HepG2 (cell line): ENCODE data around the gene RIPOR1. TPM values are rescaled to one million over a fixed set of nuclear protein-coding genes. Genes with fewer than 3 reads are reported as not detected.

Experiments
- EED ChIP-seq: sonication (generic); formaldehyde crosslinking; IDR thresholded peaks from 2 replicates; pipeline ENCODE4 v1.5.0; 2020; ENCODE audit warnings: mild to moderate bottlenecking, missing genetic modification reagents
- EZH2 ChIP-seq: conservative IDR thresholded peaks from 2 replicates; pipeline ENCODE4 v1.6.1; 2012; ENCODE audit warnings: mild to moderate bottlenecking, low read depth, low read length, moderate library complexity
- GZF1 ChIP-seq: sonication (generic); formaldehyde crosslinking; IDR thresholded peaks from 2 replicates; pipeline ENCODE4 v1.5.1; 2020; ENCODE audit warnings: mild to moderate bottlenecking, missing genetic modification reagents
- HCFC1 ChIP-seq: fragments of 150-350 bp; IDR thresholded peaks from 2 replicates; pipeline ENCODE4 v1.6.1; 2014; ENCODE audit warnings: low read depth, low read length
- HES4 ChIP-seq: sonication (generic); formaldehyde crosslinking; IDR thresholded peaks from 2 replicates; pipeline ENCODE4 v1.9.0; 2021; ENCODE audit warnings: mild to moderate bottlenecking, missing genetic modification reagents, borderline replicate concordance
- KMT2B ChIP-seq: IDR thresholded peaks from 2 replicates; pipeline ENCODE4 v1.6.1; 2016; ENCODE audit warnings: missing genetic modification reagents, missing compliant biosample characterization
- NFIB ChIP-seq: sonication (generic); formaldehyde crosslinking; IDR thresholded peaks from 2 replicates; pipeline ENCODE4 v1.9.0; 2021; ENCODE audit warnings: missing genetic modification reagents, mild to moderate bottlenecking, borderline replicate concordance
- SIX4 ChIP-seq: sonication (generic); formaldehyde crosslinking; IDR thresholded peaks from 2 replicates; pipeline ENCODE4 v1.4.0; 2020; ENCODE audit warnings: missing genetic modification reagents
- SRY ChIP-seq: sonication (generic); formaldehyde crosslinking; IDR thresholded peaks from 2 replicates; pipeline ENCODE4 v1.8.0; 2022; ENCODE audit warnings: mild to moderate bottlenecking, missing genetic modification reagents
- STAG1 ChIP-seq: sonication (generic); formaldehyde crosslinking; IDR thresholded peaks from 2 replicates; pipeline ENCODE4 v1.4.0; 2020; ENCODE audit warnings: missing genetic modification reagents
- ZEB1 ChIP-seq: IDR thresholded peaks from 2 replicates; pipeline ENCODE4 v1.6.1; 2012; ENCODE audit warnings: mild to moderate bottlenecking, low read depth, inconsistent platforms; ENCODE audit not compliant: insufficient replicate concordance
- ZFAT ChIP-seq: sonication (generic); formaldehyde crosslinking; conservative IDR thresholded peaks from 2 replicates; pipeline ENCODE4 v1.8.1; 2023; ENCODE audit warnings: missing genetic modification reagents, inconsistent platforms
- ZNF101 ChIP-seq: sonication (generic); formaldehyde crosslinking; IDR thresholded peaks from 2 replicates; pipeline ENCODE4 v1.4.0; 2020; ENCODE audit warnings: mild to moderate bottlenecking, low read depth, missing genetic modification reagents, borderline replicate concordance
- ZNF20 ChIP-seq: sonication (generic); formaldehyde crosslinking; IDR thresholded peaks from 2 replicates; pipeline ENCODE4 v1.4.0; 2020; ENCODE audit warnings: mild to moderate bottlenecking, moderate library complexity, missing genetic modification reagents
- ZNF230 ChIP-seq: sonication (generic); formaldehyde crosslinking; IDR thresholded peaks from 2 replicates; pipeline ENCODE4 v1.4.0; 2020; ENCODE audit warnings: mild to moderate bottlenecking, missing genetic modification reagents
- ZNF446 ChIP-seq: sonication (generic); formaldehyde crosslinking; IDR thresholded peaks from 2 replicates; pipeline ENCODE4 v1.5.0; 2020; ENCODE audit warnings: mild to moderate bottlenecking, missing genetic modification reagents
- ZNF572 ChIP-seq: sonication (generic); formaldehyde crosslinking; IDR thresholded peaks from 2 replicates; pipeline ENCODE4 v1.5.1; 2020; ENCODE audit warnings: mild to moderate bottlenecking, missing genetic modification reagents
- ZNF780A ChIP-seq: sonication (generic); formaldehyde crosslinking; IDR thresholded peaks from 2 replicates; pipeline ENCODE4 v1.8.0; 2022; ENCODE audit warnings: mild to moderate bottlenecking, missing genetic modification reagents, moderate library complexity
- ZNF879 ChIP-seq: sonication (generic); formaldehyde crosslinking; IDR thresholded peaks from 2 replicates; pipeline ENCODE4 v1.8.1; 2023; ENCODE audit warnings: missing genetic modification reagents
- polyA plus RNA-seq, 8 experiments: library from polyadenylated mRNA; depleted of rRNA in 3 of 8; stranded (reverse) in 7 of 8; unstranded in 1 of 8; fragments of >200 nt; fragmentation: Illumina TruSeq in 4 of 8; extraction: Trizol in 4 of 8; gene quantifications; 2 replicates each; pipeline versions ENCODE4 v1.2.1 to v1.2.3, GENCODE V29; 2011 to 2016; ENCODE audit warnings: low read depth in 4 of 8, missing spikeins in 1 of 8, mixed read lengths in 1 of 8; ENCODE audit not compliant: insufficient read depth in 1 of 8
- total RNA-seq, 5 experiments: library from RNA; depleted of rRNA; stranded (reverse); fragments of >200 nt; fragmentation: Illumina TruSeq; extraction: Trizol; gene quantifications; 2 replicates each; pipeline ENCODE4 v1.2.3, GENCODE V29; 2016; ENCODE audit warnings: low read depth in 1 of 5
- TF ChIP-seq, protein P1 (sequence below): sonication (generic); formaldehyde crosslinking; IDR thresholded peaks from 2 replicates; pipeline ENCODE4 v1.8.1; 2022; ENCODE audit warnings: low read depth, mild to moderate bottlenecking, missing genetic modification reagents
- TF ChIP-seq, protein P2 (sequence below): sonication (generic); formaldehyde crosslinking; IDR thresholded peaks from 2 replicates; pipeline ENCODE4 v1.4.0; 2020; ENCODE audit warnings: missing genetic modification reagents
- TF ChIP-seq, protein P3 (sequence below): sonication (generic); formaldehyde crosslinking; IDR thresholded peaks from 2 replicates; pipeline ENCODE4 v1.4.0; 2020; ENCODE audit warnings: low read depth, missing genetic modification reagents
- TF ChIP-seq, protein P4 (sequence below): sonication (generic); formaldehyde crosslinking; IDR thresholded peaks from 2 replicates; pipeline ENCODE4 v1.8.1; 2023; ENCODE audit warnings: missing genetic modification reagents, inconsistent platforms, borderline replicate concordance

Gene RIPOR1
- total and polyA plus RNA-seq, 2 of the 13 experiments (the other 11 are each of a cell fraction or from before 2014, with no cell fraction given): 4.6 to 8.1 TPM

DNA sequence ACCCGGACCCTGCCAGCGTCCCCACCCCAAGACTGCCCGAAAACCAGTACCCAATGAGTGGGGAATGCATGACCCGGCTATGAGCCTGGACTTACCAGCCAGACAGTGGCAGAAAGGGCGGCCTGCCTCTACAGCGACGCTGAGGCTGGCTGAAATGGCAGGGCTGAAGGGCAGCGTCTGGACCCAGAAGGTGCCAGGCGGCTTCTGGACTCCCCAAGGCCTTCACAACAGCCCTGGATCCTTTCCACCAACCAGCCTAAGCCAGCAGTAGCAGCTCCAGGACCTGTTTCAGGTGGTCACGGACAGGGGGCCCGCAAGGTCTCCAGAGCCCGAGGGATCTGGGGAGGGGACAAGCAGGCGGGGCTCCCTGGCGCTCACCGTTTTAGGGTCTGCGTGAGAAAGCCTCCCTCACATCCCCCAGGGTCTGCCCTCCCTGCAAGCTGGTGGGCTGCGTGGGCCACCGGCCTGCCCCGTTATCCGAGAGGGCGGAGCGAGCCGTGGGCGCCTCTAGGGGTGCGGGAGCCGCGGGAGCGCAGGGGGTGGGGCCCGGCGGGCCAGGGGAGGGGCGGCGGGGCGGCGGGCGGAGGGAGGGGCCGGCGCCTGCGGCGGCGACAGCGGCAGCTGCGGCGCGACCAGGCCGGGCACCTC is at the start of gene RIPOR1 (continued):
- no peak for TF ChIP-seq EED
- 0 out of 2 replicates have a peak, but pooled peaks have one; percentile 50 for TF ChIP-seq HES4 (CRISPR knock-in tag)
- TF ChIP-seq, protein P1, sequence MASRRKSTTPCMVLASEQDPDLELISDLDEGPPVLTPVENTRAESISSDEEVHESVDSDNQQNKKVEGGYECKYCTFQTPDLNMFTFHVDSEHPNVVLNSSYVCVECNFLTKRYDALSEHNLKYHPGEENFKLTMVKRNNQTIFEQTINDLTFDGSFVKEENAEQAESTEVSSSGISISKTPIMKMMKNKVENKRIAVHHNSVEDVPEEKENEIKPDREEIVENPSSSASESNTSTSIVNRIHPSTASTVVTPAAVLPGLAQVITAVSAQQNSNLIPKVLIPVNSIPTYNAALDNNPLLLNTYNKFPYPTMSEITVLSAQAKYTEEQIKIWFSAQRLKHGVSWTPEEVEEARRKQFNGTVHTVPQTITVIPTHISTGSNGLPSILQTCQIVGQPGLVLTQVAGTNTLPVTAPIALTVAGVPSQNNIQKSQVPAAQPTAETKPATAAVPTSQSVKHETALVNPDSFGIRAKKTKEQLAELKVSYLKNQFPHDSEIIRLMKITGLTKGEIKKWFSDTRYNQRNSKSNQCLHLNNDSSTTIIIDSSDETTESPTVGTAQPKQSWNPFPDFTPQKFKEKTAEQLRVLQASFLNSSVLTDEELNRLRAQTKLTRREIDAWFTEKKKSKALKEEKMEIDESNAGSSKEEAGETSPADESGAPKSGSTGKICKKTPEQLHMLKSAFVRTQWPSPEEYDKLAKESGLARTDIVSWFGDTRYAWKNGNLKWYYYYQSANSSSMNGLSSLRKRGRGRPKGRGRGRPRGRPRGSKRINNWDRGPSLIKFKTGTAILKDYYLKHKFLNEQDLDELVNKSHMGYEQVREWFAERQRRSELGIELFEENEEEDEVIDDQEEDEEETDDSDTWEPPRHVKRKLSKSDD (CRISPR knock-in tag): no peak
- peak; percentile 95 for TF ChIP-seq ZNF572 (CRISPR knock-in tag)
- TF ChIP-seq SRY (CRISPR knock-in tag): no peak
- TF ChIP-seq ZEB1: peak; percentile 54
- no peak for TF ChIP-seq SIX4 (CRISPR knock-in tag)
- TF ChIP-seq ZFAT (CRISPR knock-in tag): no peak
- TF ChIP-seq, protein P2, sequence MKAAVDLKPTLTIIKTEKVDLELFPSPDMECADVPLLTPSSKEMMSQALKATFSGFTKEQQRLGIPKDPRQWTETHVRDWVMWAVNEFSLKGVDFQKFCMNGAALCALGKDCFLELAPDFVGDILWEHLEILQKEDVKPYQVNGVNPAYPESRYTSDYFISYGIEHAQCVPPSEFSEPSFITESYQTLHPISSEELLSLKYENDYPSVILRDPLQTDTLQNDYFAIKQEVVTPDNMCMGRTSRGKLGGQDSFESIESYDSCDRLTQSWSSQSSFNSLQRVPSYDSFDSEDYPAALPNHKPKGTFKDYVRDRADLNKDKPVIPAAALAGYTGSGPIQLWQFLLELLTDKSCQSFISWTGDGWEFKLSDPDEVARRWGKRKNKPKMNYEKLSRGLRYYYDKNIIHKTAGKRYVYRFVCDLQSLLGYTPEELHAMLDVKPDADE (CRISPR knock-in tag): 0 out of 2 replicates have a peak, but pooled peaks have one; percentile 14
- no peak for TF ChIP-seq ZNF101 (CRISPR knock-in tag)
- TF ChIP-seq, protein P3, sequence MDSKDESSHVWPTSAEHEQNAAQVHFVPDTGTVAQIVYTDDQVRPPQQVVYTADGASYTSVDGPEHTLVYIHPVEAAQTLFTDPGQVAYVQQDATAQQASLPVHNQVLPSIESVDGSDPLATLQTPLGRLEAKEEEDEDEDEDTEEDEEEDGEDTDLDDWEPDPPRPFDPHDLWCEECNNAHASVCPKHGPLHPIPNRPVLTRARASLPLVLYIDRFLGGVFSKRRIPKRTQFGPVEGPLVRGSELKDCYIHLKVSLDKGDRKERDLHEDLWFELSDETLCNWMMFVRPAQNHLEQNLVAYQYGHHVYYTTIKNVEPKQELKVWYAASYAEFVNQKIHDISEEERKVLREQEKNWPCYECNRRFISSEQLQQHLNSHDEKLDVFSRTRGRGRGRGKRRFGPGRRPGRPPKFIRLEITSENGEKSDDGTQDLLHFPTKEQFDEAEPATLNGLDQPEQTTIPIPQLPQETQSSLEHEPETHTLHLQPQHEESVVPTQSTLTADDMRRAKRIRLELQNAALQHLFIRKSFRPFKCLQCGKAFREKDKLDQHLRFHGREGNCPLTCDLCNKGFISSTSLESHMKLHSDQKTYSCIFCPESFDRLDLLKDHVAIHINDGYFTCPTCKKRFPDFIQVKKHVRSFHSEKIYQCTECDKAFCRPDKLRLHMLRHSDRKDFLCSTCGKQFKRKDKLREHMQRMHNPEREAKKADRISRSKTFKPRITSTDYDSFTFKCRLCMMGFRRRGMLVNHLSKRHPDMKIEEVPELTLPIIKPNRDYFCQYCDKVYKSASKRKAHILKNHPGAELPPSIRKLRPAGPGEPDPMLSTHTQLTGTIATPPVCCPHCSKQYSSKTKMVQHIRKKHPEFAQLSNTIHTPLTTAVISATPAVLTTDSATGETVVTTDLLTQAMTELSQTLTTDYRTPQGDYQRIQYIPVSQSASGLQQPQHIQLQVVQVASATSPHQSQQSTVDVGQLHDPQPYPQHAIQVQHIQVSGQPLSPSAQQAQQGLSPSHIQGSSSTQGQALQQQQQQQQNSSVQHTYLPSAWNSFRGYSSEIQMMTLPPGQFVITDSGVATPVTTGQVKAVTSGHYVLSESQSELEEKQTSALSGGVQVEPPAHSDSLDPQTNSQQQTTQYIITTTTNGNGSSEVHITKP (CRISPR knock-in tag): peak; percentile 9; the same call in 1 of the 2 replicates
- no peak for TF ChIP-seq ZNF230
- no peak for TF ChIP-seq EZH2
- TF ChIP-seq STAG1: no peak
- TF ChIP-seq, protein P4, sequence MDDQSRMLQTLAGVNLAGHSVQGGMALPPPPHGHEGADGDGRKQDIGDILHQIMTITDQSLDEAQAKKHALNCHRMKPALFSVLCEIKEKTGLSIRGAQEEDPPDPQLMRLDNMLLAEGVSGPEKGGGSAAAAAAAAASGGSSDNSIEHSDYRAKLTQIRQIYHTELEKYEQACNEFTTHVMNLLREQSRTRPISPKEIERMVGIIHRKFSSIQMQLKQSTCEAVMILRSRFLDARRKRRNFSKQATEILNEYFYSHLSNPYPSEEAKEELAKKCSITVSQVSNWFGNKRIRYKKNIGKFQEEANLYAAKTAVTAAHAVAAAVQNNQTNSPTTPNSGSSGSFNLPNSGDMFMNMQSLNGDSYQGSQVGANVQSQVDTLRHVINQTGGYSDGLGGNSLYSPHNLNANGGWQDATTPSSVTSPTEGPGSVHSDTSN (CRISPR knock-in tag): no peak
- TF ChIP-seq NFIB: no peak
- no peak for TF ChIP-seq ZNF879 (CRISPR knock-in tag)
- no peak for TF ChIP-seq ZNF780A (CRISPR knock-in tag)
- no peak for TF ChIP-seq GZF1 (CRISPR knock-in tag)
- TF ChIP-seq KMT2B (CRISPR knock-in tag): no peak
- no peak for TF ChIP-seq ZNF20
- no peak for TF ChIP-seq ZNF446 (CRISPR knock-in tag)
- no peak for TF ChIP-seq HCFC1
